SK-N-MC (cell line): ENCODE data around the gene POLR2L.

Source experiments
- EZH2 ChIP-seq: fragments of 200-600 bp; sonication (generic); IDR thresholded peaks from one replicate; pipeline ENCODE4 v1.6.1; 2017; ENCODE audit warnings: antibody characterized with exemption
- POLR2AphosphoS5 ChIP-seq: IDR thresholded peaks from 2 replicates; pipeline ENCODE4 v1.6.1; 2012; ENCODE audit warnings: mild to moderate bottlenecking, low read depth, low read length, borderline replicate concordance

GRCh38 chr11:836700-837099, 5.6 kb downstream of the POLR2L start:
- TF ChIP-seq POLR2AphosphoS5 (no peak), EZH2 (no peak)
